Vagina (tissue), 2 donors: ENCODE measurements around the gene ARHGEF28. TPM values are rescaled to one million over a fixed set of nuclear protein-coding genes. Genes with fewer than 3 reads are reported as not detected.

Experiments
- DNase-seq, 2 donors: peaks; one replicate each; pipeline ENCODE4 v3.0.0-alpha.2; 2017; ENCODE audit errors: extremely low spot score in 2 of 2
- H3K27ac ChIP-seq: fragments of 200-600 bp; sonication (generic); one replicate; pipeline ENCODE4 v1.5.1; 2019
- H3K27me3 ChIP-seq: fragments of 200-600 bp; sonication (generic); one replicate; pipeline ENCODE4 v1.5.1; 2019
- H3K36me3 ChIP-seq, 2 donors: fragments of 200-600 bp; sonication (generic); one replicate each; pipeline ENCODE4 v1.5.1; 2017 to 2019
- H3K4me1 ChIP-seq: fragments of 200-600 bp; sonication (generic); one replicate; pipeline ENCODE4 v1.5.1; 2019
- H3K4me3 ChIP-seq, 2 donors: fragments of 200-600 bp; sonication (generic); 1 replicate in 1 of 2; 2 replicates in 1 of 2; pipeline ENCODE4 v1.5.1; 2016 to 2019
- H3K9me3 ChIP-seq: fragments of 200-600 bp; sonication (generic); one replicate; pipeline ENCODE4 v1.5.1; 2019
- POLR2A ChIP-seq, 2 donors: fragments of 450-650 bp; IDR thresholded peaks; one replicate each; pipeline ENCODE4 v1.6.1; 2017; ENCODE audit warnings: antibody characterized with exemption in 2 of 2, mild to moderate bottlenecking in 2 of 2, moderate library complexity in 2 of 2
- POLR2AphosphoS5 ChIP-seq, 2 donors: sonication (generic); formaldehyde crosslinking; IDR thresholded peaks; one replicate each; pipeline ENCODE4 v1.9.0; 2017; ENCODE audit warnings: antibody characterized with exemption in 2 of 2, mild to moderate bottlenecking in 2 of 2, low read depth in 1 of 2; ENCODE audit not compliant: insufficient read depth in 1 of 2
- intact Hi-C: fragments of 100-400 bp; cut with DNase I; formaldehyde crosslinking; loops from one replicate; pipeline ENCODE4 v1.15.1; 2023
- total RNA-seq: library from RNA; depleted of rRNA; stranded (reverse); fragments of >200 nt; gene quantifications from one replicate; pipeline ENCODE4 v1.2.3, GENCODE V29; 2016
- TF ChIP-seq, protein P1 (sequence below), 3 experiments: fragments of 450-650 bp in 2 of 3; fragments of 200-600 bp in 1 of 3; sonication (generic) in 1 of 3; IDR thresholded peaks; one replicate each; pipeline ENCODE4 v1.5.1; 2017 to 2019; ENCODE audit warnings: antibody characterized with exemption in 3 of 3, mild to moderate bottlenecking in 2 of 3, moderate library complexity in 2 of 3

ARHGEF28 gene
- total RNA-seq, 1 donor from 2014 or later: 41.0 TPM

DNA sequence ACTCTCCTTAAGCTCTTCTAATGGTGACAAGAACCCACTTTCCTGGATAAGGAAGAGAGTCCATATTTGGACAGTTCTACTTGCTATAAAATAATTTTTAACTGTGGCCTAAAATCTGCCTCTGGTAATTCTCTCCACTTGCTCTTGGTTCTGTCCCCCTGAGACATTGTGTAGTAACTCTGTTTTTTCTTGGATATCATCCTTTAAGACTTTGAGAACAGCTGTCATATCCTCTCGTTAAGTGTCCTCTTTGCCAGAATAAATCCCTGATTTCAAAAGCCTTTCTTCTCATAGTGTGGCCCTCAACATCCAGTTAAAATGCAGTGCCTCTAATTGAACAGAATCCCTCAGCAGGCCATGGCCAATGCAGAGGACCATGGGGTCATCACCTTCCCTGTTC is 101.5 kb downstream of the ARHGEF28 start:
- no peak for DNase-seq
- H3K9me3 ChIP-seq: no peaks in the 10 kb centered on the region
- TF ChIP-seq POLR2AphosphoS5 (IDR thresholded peaks at IDR 0.05; ENCODE audit: insufficient read depth in 1 of 2, low read depth in 1 of 2) (no peak), POLR2A (IDR thresholded peaks at IDR 0.05) (no peak)
- TF ChIP-seq, protein P1, sequence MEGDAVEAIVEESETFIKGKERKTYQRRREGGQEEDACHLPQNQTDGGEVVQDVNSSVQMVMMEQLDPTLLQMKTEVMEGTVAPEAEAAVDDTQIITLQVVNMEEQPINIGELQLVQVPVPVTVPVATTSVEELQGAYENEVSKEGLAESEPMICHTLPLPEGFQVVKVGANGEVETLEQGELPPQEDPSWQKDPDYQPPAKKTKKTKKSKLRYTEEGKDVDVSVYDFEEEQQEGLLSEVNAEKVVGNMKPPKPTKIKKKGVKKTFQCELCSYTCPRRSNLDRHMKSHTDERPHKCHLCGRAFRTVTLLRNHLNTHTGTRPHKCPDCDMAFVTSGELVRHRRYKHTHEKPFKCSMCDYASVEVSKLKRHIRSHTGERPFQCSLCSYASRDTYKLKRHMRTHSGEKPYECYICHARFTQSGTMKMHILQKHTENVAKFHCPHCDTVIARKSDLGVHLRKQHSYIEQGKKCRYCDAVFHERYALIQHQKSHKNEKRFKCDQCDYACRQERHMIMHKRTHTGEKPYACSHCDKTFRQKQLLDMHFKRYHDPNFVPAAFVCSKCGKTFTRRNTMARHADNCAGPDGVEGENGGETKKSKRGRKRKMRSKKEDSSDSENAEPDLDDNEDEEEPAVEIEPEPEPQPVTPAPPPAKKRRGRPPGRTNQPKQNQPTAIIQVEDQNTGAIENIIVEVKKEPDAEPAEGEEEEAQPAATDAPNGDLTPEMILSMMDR (IDR thresholded peaks at IDR 0.05): no peak
- H3K36me3 ChIP-seq: no peaks in the 10 kb centered on the region
- H3K27ac ChIP-seq: no peak overlapping the region
- intact Hi-C loops: no loop called here
- H3K4me1 ChIP-seq: no peaks in the 10 kb centered on the region
- no peak overlapping the region for H3K4me3 ChIP-seq
- H3K27me3 ChIP-seq: no peaks in the 10 kb centered on the region

DNA sequence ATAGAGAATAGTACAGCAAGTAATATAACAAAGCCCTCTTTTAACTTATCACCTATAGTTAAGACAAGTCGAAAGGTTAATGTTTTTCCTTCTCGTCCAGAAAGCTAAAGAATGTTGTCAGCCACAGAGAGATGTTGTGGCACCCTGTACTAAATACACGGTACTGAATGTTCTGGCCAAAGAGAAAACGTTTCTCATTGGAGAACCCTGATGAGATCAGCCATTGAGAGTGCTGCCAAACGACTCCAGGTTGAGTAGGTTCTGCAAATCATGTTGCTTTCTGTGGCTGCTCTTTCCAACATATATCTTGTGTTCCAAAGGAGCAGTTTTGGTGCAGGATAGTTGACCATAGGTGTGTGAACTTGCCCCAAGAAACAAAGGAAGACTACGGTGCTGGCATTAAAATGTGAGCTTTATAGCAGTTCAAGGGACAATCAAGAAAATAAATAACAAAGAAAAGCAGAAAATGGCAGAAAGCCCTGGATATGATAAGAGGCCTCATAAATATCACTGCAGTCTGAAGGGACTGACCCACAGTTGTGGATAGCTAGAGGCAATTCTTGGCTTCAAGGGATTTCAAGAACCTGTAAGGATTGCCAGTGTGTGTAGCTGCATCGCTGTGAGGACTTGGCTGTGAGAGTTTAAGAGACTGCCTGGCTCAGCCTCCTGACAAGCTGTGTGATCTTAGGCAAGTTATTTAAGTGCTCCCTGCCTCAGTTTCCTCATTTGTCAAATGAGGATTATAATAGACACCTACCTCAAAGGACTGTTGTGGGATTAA is 102.7 kb downstream of the ARHGEF28 start:
- Histone ChIP-seq H3K27me3 (no peaks in the 10 kb centered on the region), H3K4me3 (no peak overlapping the region), H3K36me3 (no peaks in the 10 kb centered on the region), H3K4me1 (no peaks in the 10 kb centered on the region), H3K9me3 (no peaks in the 10 kb centered on the region), H3K27ac (no peak overlapping the region)
- intact Hi-C loops: no loop called here
- DNase-seq: no peak
- TF ChIP-seq POLR2A (IDR thresholded peaks at IDR 0.05): no peak

DNA sequence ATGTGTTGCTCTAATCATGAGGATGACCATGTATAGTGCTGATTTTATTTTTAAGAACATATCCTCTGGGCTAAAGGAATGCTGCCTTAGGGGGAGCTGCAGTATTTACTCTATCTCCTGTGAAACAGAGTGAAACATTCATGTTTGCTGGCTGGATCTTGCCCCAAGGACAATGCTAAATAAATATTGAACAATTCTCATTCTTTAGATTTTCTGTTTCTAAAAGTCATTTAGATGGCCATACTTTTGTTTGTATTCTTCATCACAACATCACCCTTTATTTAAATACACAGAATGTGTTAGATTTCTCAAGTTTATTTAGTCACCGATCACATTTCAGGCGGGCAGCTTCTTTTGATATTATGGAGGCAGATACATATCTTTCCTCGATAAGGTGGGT is 103.3 kb downstream of the ARHGEF28 start:
- Histone ChIP-seq H3K36me3 (no peaks in the 10 kb centered on the region), H3K27ac (no peak overlapping the region), H3K9me3 (no peaks in the 10 kb centered on the region), H3K27me3 (no peaks in the 10 kb centered on the region), H3K4me3 (no peak overlapping the region), H3K4me1 (no peaks in the 10 kb centered on the region)
- no peak for DNase-seq
- intact Hi-C loops: no loop called here
- TF ChIP-seq POLR2A (IDR thresholded peaks at IDR 0.05) (no peak), POLR2AphosphoS5 (IDR thresholded peaks at IDR 0.05; ENCODE audit: insufficient read depth in 1 of 2, low read depth in 1 of 2) (no peak)
- TF ChIP-seq, protein P1 (IDR thresholded peaks at IDR 0.05): no peak

DNA sequence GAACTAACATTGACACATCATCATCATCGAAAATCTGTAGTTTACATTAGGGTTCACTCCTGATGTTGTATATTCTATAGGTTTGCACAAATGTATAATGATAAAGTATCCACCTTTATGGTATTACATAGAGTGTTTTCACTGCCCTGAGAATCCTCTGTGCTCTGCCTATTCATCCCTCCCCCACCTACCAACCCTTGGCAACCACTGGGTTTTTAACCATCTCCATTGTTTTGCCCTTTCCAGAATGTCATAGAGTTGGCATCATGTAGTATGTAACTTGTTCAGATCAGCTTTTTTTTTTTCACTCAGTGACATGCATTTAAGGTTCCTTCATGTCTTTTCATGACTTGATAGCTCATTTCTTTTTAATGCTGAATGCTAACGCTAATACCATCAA is 106.0 kb downstream of the ARHGEF28 start:
- Histone ChIP-seq H3K36me3 (no peaks in the 10 kb centered on the region), H3K4me1 (no peaks in the 10 kb centered on the region)

DNA sequence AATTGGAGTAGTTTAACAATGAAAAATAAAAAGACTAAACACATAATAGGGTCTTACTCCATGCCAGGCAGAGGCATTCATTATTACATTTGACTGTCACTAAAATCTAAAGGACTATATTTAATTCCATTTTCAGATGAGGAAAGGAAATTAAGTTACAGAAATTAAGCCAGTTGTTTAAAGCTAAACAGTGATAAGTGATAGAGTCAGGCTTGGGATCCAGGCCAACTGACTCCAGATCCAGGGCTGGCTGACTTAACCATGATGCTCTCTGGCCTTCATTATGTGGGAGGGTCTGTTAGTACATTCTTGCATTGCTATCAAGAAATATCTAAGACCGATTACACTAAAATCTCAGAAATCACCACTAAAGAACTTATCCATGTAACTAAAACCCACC is 107.2 kb downstream of the ARHGEF28 start:
- no peak overlapping the region for H3K4me3 ChIP-seq
- no peaks in the 10 kb centered on the region for H3K9me3 ChIP-seq
- TF ChIP-seq, protein P1 (IDR thresholded peaks at IDR 0.05): no peak
- no peak for TF ChIP-seq POLR2AphosphoS5 (IDR thresholded peaks at IDR 0.05; ENCODE audit: insufficient read depth in 1 of 2, low read depth in 1 of 2)
- TF ChIP-seq POLR2A (IDR thresholded peaks at IDR 0.05): no peak
- intact Hi-C loops: no loop called here
- H3K4me1 ChIP-seq: no peaks in the 10 kb centered on the region
- no peak overlapping the region for H3K27ac ChIP-seq
- no peaks in the 10 kb centered on the region for H3K27me3 ChIP-seq
- DNase-seq: no peak
- no peaks in the 10 kb centered on the region for H3K36me3 ChIP-seq

More for the DNA sequence above, 106.0 kb downstream of the ARHGEF28 start:
- DNase-seq: no peak
- no peaks in the 10 kb centered on the region for H3K27me3 ChIP-seq
- H3K4me3 ChIP-seq: no peak overlapping the region
- no peak overlapping the region for H3K27ac ChIP-seq
- TF ChIP-seq, protein P1 (IDR thresholded peaks at IDR 0.05): no peak
- TF ChIP-seq POLR2AphosphoS5 (IDR thresholded peaks at IDR 0.05; ENCODE audit: insufficient read depth in 1 of 2, low read depth in 1 of 2) (no peak), POLR2A (IDR thresholded peaks at IDR 0.05) (no peak)
- intact Hi-C loops: no loop called here
- no peaks in the 10 kb centered on the region for H3K9me3 ChIP-seq
